ENCODE data around the gene CLDN3.
"Not testable (repeated sequence)": the region's sequence is repeated elsewhere in the genome, so short reads cannot be mapped to it uniquely, and the experiment has no call there.

Gene CLDN3

GRCh38 chr7:73737491-73738219 is 32.4 kb downstream of the CLDN3 start:
- no peak for DNase-seq

- DNase-seq = no peak
These were observed 33.2 kb downstream of the CLDN3 start for GRCh38 chr7:73736885-73737284.

GRCh38 chr7:73735528-73735905 is 34.6 kb downstream of the CLDN3 start:
- DNase-seq = no peak

GRCh38 chr7:73734619-73735527 is 35.2 kb downstream of the CLDN3 start:
- no peak for DNase-seq

GRCh38 chr7:73732397-73732796 is 37.7 kb downstream of the CLDN3 start:
- no peak for DNase-seq

- DNase-seq = no peak
These were observed 39.6 kb downstream of the CLDN3 start for GRCh38 chr7:73730485-73730884.

GRCh38 chr7:73728551-73728950 is 41.5 kb downstream of the CLDN3 start:
- no peak for DNase-seq

GRCh38 chr7:73727952-73728351 is 42.1 kb downstream of the CLDN3 start:
- DNase-seq = no peak

- no peak for DNase-seq
These were observed 44.0 kb downstream of the CLDN3 start for GRCh38 chr7:73726083-73726466.

GRCh38 chr7:73723813-73724212 is 46.3 kb downstream of the CLDN3 start:
- no peak for DNase-seq

- DNase-seq = no peak
These were observed 47.3 kb downstream of the CLDN3 start for GRCh38 chr7:73722785-73723184.

- not testable (repeated sequence) for DNase-seq
These were observed 47.9 kb downstream of the CLDN3 start for GRCh38 chr7:73722182-73722581.

- no peak for DNase-seq
These were observed 48.7 kb downstream of the CLDN3 start for GRCh38 chr7:73721377-73721817.

GRCh38 chr7:73720443-73720842 is 49.6 kb downstream of the CLDN3 start:
- not testable (repeated sequence) for DNase-seq

- DNase-seq = peak; percentile 64
These were observed 50.3 kb downstream of the CLDN3 start for GRCh38 chr7:73719806-73720169.
